HG03342 (cell line): ENCODE data around the gene SLC38A4.
"Not testable (repeated sequence)": the region's sequence is repeated elsewhere in the genome, so short reads cannot be mapped to it uniquely, and the experiment has no call there.

Source experiments
- ATAC-seq: cut with Tn5 transposase; IDR thresholded peaks from one replicate; pipeline ENCODE4 v1.9.1; 2021; ENCODE audit warnings: mild to moderate bottlenecking, moderate library complexity; ENCODE audit not compliant: unreplicated experiment

The SLC38A4 gene

GRCh38 chr12:46779879-46780278, 45.9 kb downstream of the SLC38A4 start:
- ATAC-seq = no peak

GRCh38 chr12:46779063-46779462, 46.7 kb downstream of the SLC38A4 start:
- ATAC-seq = no peak

- ATAC-seq = no peak
These were observed 47.4 kb downstream of the SLC38A4 start for GRCh38 chr12:46778415-46778814.

GRCh38 chr12:46777587-46777986, 48.2 kb downstream of the SLC38A4 start:
- no peak for ATAC-seq

GRCh38 chr12:46775796-46776195, 50.0 kb downstream of the SLC38A4 start:
- no peak for ATAC-seq

- no peak for ATAC-seq
These were observed 51.5 kb downstream of the SLC38A4 start for GRCh38 chr12:46774322-46774633.

- ATAC-seq = no peak
These were observed 52.0 kb downstream of the SLC38A4 start for GRCh38 chr12:46773586-46774321.

- ATAC-seq = no peak
These were observed 54.4 kb downstream of the SLC38A4 start for GRCh38 chr12:46771268-46771827.

GRCh38 chr12:46770501-46771183, 55.2 kb downstream of the SLC38A4 start:
- ATAC-seq = no peak

- ATAC-seq = no peak
These were observed 61.8 kb downstream of the SLC38A4 start for GRCh38 chr12:46764005-46764404.

GRCh38 chr12:46763230-46763629, 62.6 kb downstream of the SLC38A4 start:
- ATAC-seq = no peak

GRCh38 chr12:46754550-46754949, 71.2 kb downstream of the SLC38A4 start:
- no peak for ATAC-seq

GRCh38 chr12:46752396-46752795, 73.4 kb downstream of the SLC38A4 start:
- ATAC-seq = no peak

- ATAC-seq = no peak
These were observed 74.6 kb downstream of the SLC38A4 start for GRCh38 chr12:46751173-46751572.

GRCh38 chr12:46749322-46749721, 76.5 kb downstream of the SLC38A4 start:
- no peak for ATAC-seq

GRCh38 chr12:46744283-46744682, 81.5 kb downstream of the SLC38A4 start:
- ATAC-seq = no peak

GRCh38 chr12:46743456-46743855, 82.3 kb downstream of the SLC38A4 start:
- ATAC-seq = no peak

- not testable (repeated sequence) for ATAC-seq
These were observed 83.5 kb downstream of the SLC38A4 start for GRCh38 chr12:46742271-46742670.

- ATAC-seq = no peak
These were observed 100.5 kb downstream of the SLC38A4 start for GRCh38 chr12:46725332-46725731.

GRCh38 chr12:46723629-46724419, 102.0 kb downstream of the SLC38A4 start:
- no peak for ATAC-seq

GRCh38 chr12:46722394-46723185, 103.2 kb downstream of the SLC38A4 start:
- no peak for ATAC-seq
